Ectodermal cell (in vitro differentiated cells): ENCODE results near the gene CCDC116.

Source experiments
- H3K27ac ChIP-seq: 2 replicates; pipeline ENCODE4 v1.7.0; 2013; ENCODE audit warnings: mild to moderate bottlenecking, low read depth, low read length; ENCODE audit not compliant: insufficient read depth, poor library complexity, severe bottlenecking
- H3K27me3 ChIP-seq: 2 replicates; pipeline ENCODE4 v1.7.0; 2013; ENCODE audit warnings: mild to moderate bottlenecking, low read length; ENCODE audit not compliant: insufficient read depth, control insufficient read depth, poor library complexity, severe bottlenecking
- H3K36me3 ChIP-seq: one replicate; pipeline ENCODE4 v1.7.0; 2013; ENCODE audit warnings: low read length; ENCODE audit not compliant: control insufficient read depth, insufficient read depth
- H3K4me1 ChIP-seq: one replicate; pipeline ENCODE4 v1.7.0; 2013; ENCODE audit warnings: low read length; ENCODE audit not compliant: control insufficient read depth, insufficient read depth
- H3K4me3 ChIP-seq: 2 replicates; pipeline ENCODE4 v1.7.0; 2013; ENCODE audit warnings: low read depth, low read length, control low read depth; ENCODE audit not compliant: insufficient read depth
- H3K9me3 ChIP-seq: 2 replicates; pipeline ENCODE4 v1.7.0; 2013; ENCODE audit warnings: mild to moderate bottlenecking, low read length, moderate library complexity; ENCODE audit not compliant: control insufficient read depth
- WGBS, 2 experiments: methylation state at CpG; one replicate each; pipeline ENCODE4 v1.1.7; 2013; ENCODE audit warnings: missing lambda C conversion rate in 2 of 2; 5-methylcytosine and 5-hydroxymethylcytosine counted together

CCDC116 gene

GRCh38 chr22:21652547-21653545 lies 20.3 kb downstream of the CCDC116 start:
- peaks cover 16% of the 10 kb centered on the region for H3K36me3 ChIP-seq
- H3K4me1 ChIP-seq, result peaks cover 13% of the 10 kb centered on the region
- peak overlapping the region; percentile 92 for H3K4me3 ChIP-seq
- no peaks in the 10 kb centered on the region for H3K27me3 ChIP-seq
- WGBS, 2 experiments, result 1% methylated on average over 40 of the region's 40 CpGs
- H3K27ac ChIP-seq, result peak overlapping the region; percentile 74
- H3K9me3 ChIP-seq, result no peaks in the 10 kb centered on the region

- 29 to 34% methylated on average over 17 of the region's 17 CpGs for WGBS, 2 experiments
- no peaks in the 10 kb centered on the region for H3K27me3 ChIP-seq
- H3K27ac ChIP-seq, result peak overlapping the region; percentile 56
- H3K4me3 ChIP-seq, result peak overlapping the region; percentile 51
- H3K9me3 ChIP-seq, result no peaks in the 10 kb centered on the region
- peaks cover 16% of the 10 kb centered on the region for H3K36me3 ChIP-seq
- H3K4me1 ChIP-seq, result peaks cover 11% of the 10 kb centered on the region
Observed at GRCh38 chr22:21657020-21657359, 24.4 kb downstream of the CCDC116 start.

- Histone ChIP-seq H3K27me3 (no peaks in the 10 kb centered on the region), H3K4me3 (peak overlapping the region; percentile 51), H3K9me3 (no peaks in the 10 kb centered on the region), H3K36me3 (peaks cover 16% of the 10 kb centered on the region), H3K27ac (peak overlapping the region; percentile 84), H3K4me1 (peaks cover 11% of the 10 kb centered on the region)
- WGBS, 2 experiments, result 1% methylated on average over 79 of the region's 79 CpGs
Observed at GRCh38 chr22:21657360-21658032, 24.9 kb downstream of the CCDC116 start.

- H3K27ac ChIP-seq, result no peak overlapping the region
- WGBS, 2 experiments, result 91 to 92% methylated on average over 7 of the region's 7 CpGs
- H3K27me3 ChIP-seq, result no peaks in the 10 kb centered on the region
- no peak overlapping the region for H3K4me3 ChIP-seq
- peaks cover 6% of the 10 kb centered on the region for H3K4me1 ChIP-seq
- H3K9me3 ChIP-seq, result no peaks in the 10 kb centered on the region
- peaks cover 1% of the 10 kb centered on the region for H3K36me3 ChIP-seq
Observed at GRCh38 chr22:21659864-21660525, 27.4 kb downstream of the CCDC116 start.

GRCh38 chr22:21660904-21661303 lies 28.3 kb downstream of the CCDC116 start:
- Histone ChIP-seq H3K4me3 (no peak overlapping the region), H3K27ac (no peak overlapping the region), H3K27me3 (no peaks in the 10 kb centered on the region), H3K9me3 (no peaks in the 10 kb centered on the region), H3K36me3 (no peaks in the 10 kb centered on the region), H3K4me1 (peaks cover 6% of the 10 kb centered on the region)
- WGBS, 2 experiments, result 82 to 83% methylated on average over 7 of the region's 7 CpGs

GRCh38 chr22:21661991-21662390 lies 29.4 kb downstream of the CCDC116 start:
- no peaks in the 10 kb centered on the region for H3K36me3 ChIP-seq
- WGBS, 2 experiments, result 91 to 94% methylated on average over 5 of the region's 5 CpGs
- no peaks in the 10 kb centered on the region for H3K27me3 ChIP-seq
- no peaks in the 10 kb centered on the region for H3K9me3 ChIP-seq
- no peak overlapping the region for H3K4me3 ChIP-seq
- H3K4me1 ChIP-seq, result peaks cover 6% of the 10 kb centered on the region
- H3K27ac ChIP-seq, result no peak overlapping the region

- H3K27me3 ChIP-seq, result no peaks in the 10 kb centered on the region
- no peak overlapping the region for H3K27ac ChIP-seq
- no peaks in the 10 kb centered on the region for H3K36me3 ChIP-seq
- H3K4me1 ChIP-seq, result no peaks in the 10 kb centered on the region
- H3K9me3 ChIP-seq, result no peaks in the 10 kb centered on the region
- no peak overlapping the region for H3K4me3 ChIP-seq
- WGBS, 2 experiments, result 87 to 90% methylated on average over 2 of the region's 2 CpGs
Observed at GRCh38 chr22:21663738-21664137, 31.2 kb downstream of the CCDC116 start.

- H3K27ac ChIP-seq, result no peak overlapping the region
- H3K4me1 ChIP-seq, result no peaks in the 10 kb centered on the region
- H3K4me3 ChIP-seq, result peak overlapping the region; percentile 89
- WGBS, 2 experiments, result 78 to 79% methylated on average over 26 of the region's 26 CpGs
- H3K36me3 ChIP-seq, result no peaks in the 10 kb centered on the region
- H3K27me3 ChIP-seq, result no peaks in the 10 kb centered on the region
- no peaks in the 10 kb centered on the region for H3K9me3 ChIP-seq
Observed at GRCh38 chr22:21665047-21665851, 32.7 kb downstream of the CCDC116 start.

- Histone ChIP-seq H3K36me3 (no peaks in the 10 kb centered on the region), H3K27me3 (no peaks in the 10 kb centered on the region), H3K27ac (no peak overlapping the region), H3K4me3 (peak overlapping the region; percentile 89), H3K4me1 (no peaks in the 10 kb centered on the region), H3K9me3 (no peaks in the 10 kb centered on the region)
- WGBS, 2 experiments, result 56 to 62% methylated on average over 16 of the region's 16 CpGs
Observed at GRCh38 chr22:21666786-21667185, 34.2 kb downstream of the CCDC116 start.
